Measurements from ENCODE around the gene TPM3.

DNA sequence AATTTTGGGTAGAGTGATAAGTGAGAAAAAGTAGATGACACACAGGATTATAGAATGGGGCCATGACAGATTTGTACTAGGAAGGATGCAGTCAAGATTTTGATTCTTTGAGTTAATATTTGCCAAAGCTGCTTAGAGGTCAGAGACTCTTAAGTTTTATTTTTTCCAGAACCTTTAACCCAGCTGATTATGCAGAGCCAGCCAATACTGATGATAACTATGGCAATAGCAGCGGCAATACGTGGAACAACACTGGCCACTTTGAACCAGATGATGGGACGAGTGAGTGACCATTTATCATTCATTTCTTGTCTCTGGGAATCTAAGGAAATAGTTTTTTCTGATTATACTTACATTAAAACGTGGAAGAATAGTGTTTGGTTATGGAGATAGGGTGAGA lies 45.0 kb upstream of the TPM3 start:
- TF ChIP-seq, protein P1, sequence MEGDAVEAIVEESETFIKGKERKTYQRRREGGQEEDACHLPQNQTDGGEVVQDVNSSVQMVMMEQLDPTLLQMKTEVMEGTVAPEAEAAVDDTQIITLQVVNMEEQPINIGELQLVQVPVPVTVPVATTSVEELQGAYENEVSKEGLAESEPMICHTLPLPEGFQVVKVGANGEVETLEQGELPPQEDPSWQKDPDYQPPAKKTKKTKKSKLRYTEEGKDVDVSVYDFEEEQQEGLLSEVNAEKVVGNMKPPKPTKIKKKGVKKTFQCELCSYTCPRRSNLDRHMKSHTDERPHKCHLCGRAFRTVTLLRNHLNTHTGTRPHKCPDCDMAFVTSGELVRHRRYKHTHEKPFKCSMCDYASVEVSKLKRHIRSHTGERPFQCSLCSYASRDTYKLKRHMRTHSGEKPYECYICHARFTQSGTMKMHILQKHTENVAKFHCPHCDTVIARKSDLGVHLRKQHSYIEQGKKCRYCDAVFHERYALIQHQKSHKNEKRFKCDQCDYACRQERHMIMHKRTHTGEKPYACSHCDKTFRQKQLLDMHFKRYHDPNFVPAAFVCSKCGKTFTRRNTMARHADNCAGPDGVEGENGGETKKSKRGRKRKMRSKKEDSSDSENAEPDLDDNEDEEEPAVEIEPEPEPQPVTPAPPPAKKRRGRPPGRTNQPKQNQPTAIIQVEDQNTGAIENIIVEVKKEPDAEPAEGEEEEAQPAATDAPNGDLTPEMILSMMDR (IDR thresholded peaks at IDR 0.05) = no peak
- no peak for TF ChIP-seq EZH2 (IDR thresholded peaks at IDR 0.05; ENCODE audit: borderline replicate concordance, insufficient read depth, low read depth, low read length, poor library complexity, severe bottlenecking)
